Stimulated activated CD4-positive, alpha-beta T cell treated with anti-CD3 and anti-CD28 coated beads, Interleukin-15, amount 100 ng/mL, for 48 hours (primary cell): ENCODE measurements around the gene RYR3.

ENCODE experiments used
- DNase-seq, 2 donors: peaks; one replicate each; pipeline ENCODE4 v3.0.0-alpha.2; 2020; ENCODE audit warnings: low read depth in 2 of 2

Gene RYR3

GRCh38 chr15:33310481-33311311 lies at the start of gene RYR3:
RYR3 (plus strand) TSS chr15:33310967; CDS start chr15:33311046, 79 bp downstream.
- DNase-seq: no peak

DNA sequence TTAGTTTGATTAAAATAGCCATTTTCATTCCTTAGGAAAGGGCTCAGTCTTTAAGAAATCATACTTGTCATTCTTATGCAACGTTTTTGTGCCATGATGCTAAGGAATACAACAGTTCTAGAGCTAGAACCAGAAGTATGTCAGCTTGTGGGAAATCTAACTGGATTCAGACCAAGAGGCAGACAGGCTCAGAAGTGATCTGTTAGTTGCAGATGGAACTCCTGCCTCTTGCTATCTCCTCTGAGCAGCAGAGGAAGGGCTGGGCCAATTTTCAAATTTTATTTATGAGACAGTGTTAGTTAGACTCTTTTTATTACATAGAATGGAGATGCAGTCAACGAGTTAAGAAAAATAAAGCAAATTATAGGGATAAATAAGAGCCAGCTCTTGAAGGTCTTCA lies 48.5 kb upstream of the RYR3 start:
- no peak for DNase-seq

DNA sequence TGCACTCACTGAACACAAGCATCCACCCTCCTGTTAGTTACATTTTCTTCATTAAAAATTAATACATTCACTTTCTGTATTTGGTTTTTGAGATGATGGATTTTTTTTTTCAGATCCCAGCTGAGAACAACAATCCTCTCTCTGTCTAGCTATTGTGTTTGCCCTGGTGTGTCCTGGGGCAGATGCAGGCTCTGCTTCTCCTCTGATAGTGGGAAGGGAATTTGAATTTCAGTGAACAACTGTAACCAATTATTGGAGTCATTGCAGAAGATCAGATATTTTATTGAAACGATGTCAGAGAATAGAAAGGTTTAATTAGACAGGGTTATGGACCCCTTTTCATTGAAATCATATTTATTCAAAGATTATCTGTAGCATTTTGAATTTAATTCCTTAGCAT lies 33.1 kb upstream of the RYR3 start:
- no peak for DNase-seq

- DNase-seq: no peak
These were observed 31.8 kb upstream of the RYR3 start for GRCh38 chr15:33278816-33279612.

GRCh38 chr15:33279613-33280205 lies 31.1 kb upstream of the RYR3 start:
- no peak for DNase-seq

- no peak for DNase-seq
These were observed 28.3 kb upstream of the RYR3 start for GRCh38 chr15:33282226-33283020.

DNA sequence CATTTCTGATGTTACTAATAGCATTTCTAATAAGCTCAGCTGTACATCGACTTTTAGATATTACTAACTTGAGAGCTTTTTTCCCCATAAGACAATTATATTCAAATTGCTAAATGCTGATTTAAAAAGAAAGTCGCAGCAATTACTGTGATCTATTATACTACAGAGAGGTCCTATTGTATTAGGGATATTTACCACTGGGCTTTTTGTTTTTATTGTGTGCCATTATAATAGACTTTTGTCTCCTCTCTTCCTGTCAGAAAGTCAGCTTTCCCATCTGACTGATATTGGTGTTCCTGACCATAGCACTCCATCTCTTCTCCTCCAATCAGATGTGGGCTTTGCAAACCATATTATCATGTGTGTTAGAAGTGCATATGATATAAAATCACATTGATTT lies 27.2 kb upstream of the RYR3 start:
- DNase-seq: no peak

- no peak for DNase-seq
These were observed 26.4 kb upstream of the RYR3 start for GRCh38 chr15:33284336-33284735.

GRCh38 chr15:33292717-33293307 lies 18.0 kb upstream of the RYR3 start:
- DNase-seq: peak; percentile 12 to 46

- DNase-seq: no peak
These were observed 16.9 kb upstream of the RYR3 start for GRCh38 chr15:33293713-33294334.

DNA sequence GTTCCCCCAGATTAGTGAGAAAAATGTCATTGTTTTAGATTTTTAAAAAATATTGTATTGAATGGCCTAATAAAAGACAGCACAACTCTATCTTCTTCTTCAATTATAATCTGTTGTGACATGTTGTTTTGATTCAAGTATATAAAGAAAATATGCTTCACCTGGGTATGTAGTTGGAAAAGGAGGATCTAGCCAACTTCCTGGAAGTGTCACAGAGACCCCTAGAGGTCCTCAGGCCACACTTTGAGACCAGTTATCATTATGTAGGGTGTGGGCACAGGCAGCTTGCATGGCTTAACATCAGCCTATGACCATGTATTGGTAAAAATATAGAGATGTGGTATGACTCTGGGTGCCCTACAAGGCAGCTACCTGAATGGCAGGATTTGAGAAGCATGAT lies 14.7 kb upstream of the RYR3 start:
- DNase-seq: no peak

GRCh38 chr15:33296856-33297255 lies 13.9 kb upstream of the RYR3 start:
- no peak for DNase-seq

DNA sequence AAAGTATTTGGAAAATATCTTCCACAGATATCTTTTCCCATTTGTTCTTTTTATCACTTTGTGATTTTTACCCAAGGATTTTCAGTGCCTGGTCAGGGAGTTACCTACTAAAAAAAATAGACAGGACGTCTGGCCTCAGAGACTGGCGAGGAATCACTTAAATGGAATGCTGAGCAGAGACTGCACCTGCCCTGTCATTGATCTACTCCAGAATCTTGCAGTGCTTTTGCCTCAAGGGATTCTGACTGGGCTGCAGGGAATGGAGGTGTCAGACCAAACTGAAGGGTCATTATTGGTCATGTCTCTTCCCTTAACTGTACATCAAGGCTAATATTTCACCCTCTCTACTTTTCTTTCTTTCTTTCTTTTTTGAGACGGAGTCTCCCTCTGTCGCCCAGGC lies 12.1 kb upstream of the RYR3 start:
- DNase-seq: no peak

- DNase-seq: no peak
These were observed 5.8 kb upstream of the RYR3 start for GRCh38 chr15:33304924-33305323.

- no peak for DNase-seq
These were observed 1.0 kb upstream of the RYR3 start for GRCh38 chr15:33309602-33310276.

GRCh38 chr15:33311312-33311971 lies 675 bp downstream of the RYR3 start:
- peak in 1 of 2 donors; percentile 3 for DNase-seq

- no peak for DNase-seq
These were observed 2.7 kb downstream of the RYR3 start for GRCh38 chr15:33313491-33313890.

- no peak for DNase-seq
These were observed 3.3 kb downstream of the RYR3 start for GRCh38 chr15:33314069-33314468.

- DNase-seq: no peak
These were observed 4.3 kb downstream of the RYR3 start for GRCh38 chr15:33315044-33315443.

GRCh38 chr15:33317896-33318295 lies 7.1 kb downstream of the RYR3 start:
- no peak for DNase-seq
